Suprapubic skin (tissue), 4 donors: ENCODE measurements around the gene ADGRG7.

Experiments used
- CTCF ChIP-seq, 2 donors: fragments of 200-600 bp in 1 of 2; fragments of 450-650 bp in 1 of 2; sonication (generic) in 1 of 2; IDR thresholded peaks; one replicate each; pipeline ENCODE4 v1.5.1; 2016 to 2019; ENCODE audit warnings: antibody characterized with exemption in 2 of 2, mild to moderate bottlenecking in 1 of 2, moderate library complexity in 1 of 2
- EP300 ChIP-seq: sonication (generic); formaldehyde crosslinking; IDR thresholded peaks from one replicate; pipeline ENCODE4 v1.6.1; 2017; ENCODE audit warnings: antibody characterized with exemption
- POLR2A ChIP-seq, 2 donors: fragments of 450-650 bp; IDR thresholded peaks; one replicate each; pipeline ENCODE4 v1.6.1; 2017; ENCODE audit warnings: antibody characterized with exemption in 2 of 2, mild to moderate bottlenecking in 2 of 2, moderate library complexity in 2 of 2
- POLR2AphosphoS5 ChIP-seq, 3 donors: sonication (generic); formaldehyde crosslinking; IDR thresholded peaks; one replicate each; pipeline ENCODE4 v1.6.1; 2017; ENCODE audit warnings: antibody characterized with exemption in 3 of 3

GRCh38 chr3:100630664-100631063 lies 21.3 kb downstream of the ADGRG7 start:
- TF ChIP-seq CTCF (IDR thresholded peaks at IDR 0.05) (no peak), POLR2AphosphoS5 (IDR thresholded peaks at IDR 0.05) (no peak), POLR2A (IDR thresholded peaks at IDR 0.05) (no peak), EP300 (no peak)
